ENCODE data around the gene DCAKD. TPM values are rescaled to one million over a fixed set of nuclear protein-coding genes. Genes with fewer than 3 reads are reported as not detected.

DCAKD gene
- total RNA-seq, 1 donor from 2014 or later = 39.9 TPM

- no peak overlapping the region for H3K27ac Mint-ChIP-seq (ENCODE audit: unreplicated experiment)
- no peak for TF ChIP-seq CTCF (IDR thresholded peaks at IDR 0.05; ENCODE audit: partially characterized antibody, unreplicated experiment)
Observed at GRCh38 chr17:44999433-44999832, 52.0 kb downstream of the DCAKD start.

GRCh38 chr17:44998646-44999045, 52.8 kb downstream of the DCAKD start:
- H3K4me1 Mint-ChIP-seq (ENCODE audit: low read depth, unreplicated experiment) = peaks cover 12% of the 10 kb centered on the region
- no peak overlapping the region for H3K27ac Mint-ChIP-seq (ENCODE audit: unreplicated experiment)
- TF ChIP-seq CTCF (IDR thresholded peaks at IDR 0.05; ENCODE audit: partially characterized antibody, unreplicated experiment) = no peak
- peaks cover 20% of the 10 kb centered on the region for H3K27me3 Mint-ChIP-seq (ENCODE audit: unreplicated experiment)
- no peak overlapping the region for H3K4me3 Mint-ChIP-seq (ENCODE audit: unreplicated experiment)
- peaks cover 21% of the 10 kb centered on the region for H3K36me3 Mint-ChIP-seq (ENCODE audit: unreplicated experiment)
- DNase-seq = no peak
- peaks cover 12% of the 10 kb centered on the region for H3K9me3 Mint-ChIP-seq (ENCODE audit: unreplicated experiment)

More at GRCh38 chr17:44999433-44999832, 52.0 kb downstream of the DCAKD start:
- peaks cover 14% of the 10 kb centered on the region for H3K9me3 Mint-ChIP-seq (ENCODE audit: unreplicated experiment)
- H3K4me1 Mint-ChIP-seq (ENCODE audit: low read depth, unreplicated experiment) = peaks cover 19% of the 10 kb centered on the region
- H3K27me3 Mint-ChIP-seq (ENCODE audit: unreplicated experiment) = peaks cover 18% of the 10 kb centered on the region
- H3K36me3 Mint-ChIP-seq (ENCODE audit: unreplicated experiment) = peaks cover 21% of the 10 kb centered on the region
- no peak overlapping the region for H3K4me3 Mint-ChIP-seq (ENCODE audit: unreplicated experiment)
- DNase-seq = no peak

- Mint-ChIP-seq H3K4me1 (ENCODE audit: low read depth, unreplicated experiment) (peaks cover 8% of the 10 kb centered on the region), H3K27me3 (ENCODE audit: unreplicated experiment) (peaks cover 20% of the 10 kb centered on the region), H3K36me3 (ENCODE audit: unreplicated experiment) (peaks cover 21% of the 10 kb centered on the region), H3K4me3 (ENCODE audit: unreplicated experiment) (no peak overlapping the region), H3K27ac (ENCODE audit: unreplicated experiment) (no peak overlapping the region), H3K9me3 (ENCODE audit: unreplicated experiment) (peaks cover 9% of the 10 kb centered on the region)
- no peak for DNase-seq
- no peak for TF ChIP-seq CTCF (IDR thresholded peaks at IDR 0.05; ENCODE audit: partially characterized antibody, unreplicated experiment)
Observed at GRCh38 chr17:44997733-44998520, 53.5 kb downstream of the DCAKD start.

- H3K27me3 Mint-ChIP-seq (ENCODE audit: unreplicated experiment) = peaks cover 25% of the 10 kb centered on the region
- peaks cover 13% of the 10 kb centered on the region for H3K4me1 Mint-ChIP-seq (ENCODE audit: low read depth, unreplicated experiment)
- peaks cover 21% of the 10 kb centered on the region for H3K36me3 Mint-ChIP-seq (ENCODE audit: unreplicated experiment)
Observed at GRCh38 chr17:44996304-44996703, 55.1 kb downstream of the DCAKD start.

More at GRCh38 chr17:44996304-44996703, 55.1 kb downstream of the DCAKD start:
- no peak for TF ChIP-seq CTCF (IDR thresholded peaks at IDR 0.05; ENCODE audit: partially characterized antibody, unreplicated experiment)
- no peak overlapping the region for H3K4me3 Mint-ChIP-seq (ENCODE audit: unreplicated experiment)
- H3K9me3 Mint-ChIP-seq (ENCODE audit: unreplicated experiment) = peaks cover 9% of the 10 kb centered on the region
- no peak overlapping the region for H3K27ac Mint-ChIP-seq (ENCODE audit: unreplicated experiment)
- DNase-seq = no peak

All from glutamatergic neuron (in vitro differentiated cells).